Stimulated activated CD4-positive, alpha-beta T cell treated with anti-CD3 and anti-CD28 coated beads, Interleukin-4, amount 100 ng/mL, for 24 hours (primary cell): ENCODE data around the gene DECR2.
"Not testable (repeated sequence)": the region's sequence is repeated elsewhere in the genome, so short reads cannot be mapped to it uniquely, and the experiment has no call there.

Experiments
- DNase-seq: peaks from one replicate; pipeline ENCODE4 v3.0.0-alpha.2; 2020

Gene DECR2

DNA sequence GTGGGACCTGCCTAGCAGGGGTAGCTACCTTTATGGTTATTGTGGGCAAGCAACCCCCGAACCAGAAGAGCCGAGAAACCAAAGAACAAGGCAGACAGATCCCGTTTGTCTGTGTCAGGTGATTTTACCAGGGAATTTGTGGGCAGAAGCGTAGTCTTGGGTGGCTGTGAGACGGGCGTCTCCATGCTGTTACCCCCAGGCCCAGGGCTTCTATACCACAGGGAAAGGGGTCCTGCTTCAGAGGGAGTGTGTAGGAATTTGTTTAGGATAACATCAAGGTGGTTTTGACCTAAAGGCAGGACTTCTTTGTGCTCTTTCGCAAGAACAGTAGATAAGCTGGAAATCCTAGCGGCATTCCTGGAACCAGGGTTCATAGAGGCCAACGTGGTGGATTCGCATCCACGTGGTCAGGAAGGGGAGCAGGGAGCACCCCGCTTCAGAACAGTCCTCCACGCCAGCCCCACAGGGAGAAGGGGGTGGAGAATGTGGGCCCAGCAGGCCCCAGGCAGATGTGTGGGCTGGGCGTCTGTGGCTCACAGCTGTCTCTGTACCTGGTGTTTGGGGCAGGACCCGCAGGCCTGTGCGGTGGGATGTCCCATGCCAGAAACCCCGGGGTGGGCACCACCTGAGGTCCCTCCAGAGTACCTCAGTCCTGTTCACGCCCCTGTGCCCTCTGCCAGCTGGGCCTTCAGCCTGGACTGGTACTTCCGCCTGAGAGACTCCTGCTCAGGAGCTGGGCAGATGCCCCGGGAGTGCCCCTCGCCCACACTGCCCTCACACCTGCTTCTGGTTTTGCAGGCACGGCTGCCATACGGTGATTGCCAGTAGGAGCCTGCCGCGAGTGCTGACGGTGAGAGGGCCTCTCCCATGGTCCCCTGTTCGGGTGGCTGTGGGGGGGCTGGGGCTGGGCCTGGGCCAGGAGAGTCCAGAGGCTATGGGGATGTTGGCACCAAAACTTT lies 4.1 kb downstream of the DECR2 start:
- DNase-seq: no peak

DNA sequence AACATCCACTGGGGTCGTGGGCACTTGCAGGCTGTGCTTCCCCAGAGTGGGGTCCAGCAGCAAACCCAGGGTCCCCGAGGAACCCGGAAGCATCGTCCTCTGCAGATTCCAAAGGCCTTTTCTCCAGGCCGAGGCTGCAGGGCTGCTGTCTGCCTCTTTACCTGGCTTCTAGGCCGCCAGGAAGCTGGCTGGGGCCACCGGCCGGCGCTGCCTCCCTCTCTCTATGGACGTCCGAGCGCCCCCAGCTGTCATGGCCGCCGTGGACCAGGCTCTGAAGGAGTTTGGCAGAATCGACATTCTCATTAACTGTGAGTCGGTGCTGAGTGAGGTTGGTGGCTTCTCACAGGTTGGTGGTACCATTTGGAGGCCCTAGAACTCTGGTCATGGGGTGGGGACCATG lies 5.6 kb downstream of the DECR2 start:
- DNase-seq: no peak

- DNase-seq: no peak
Measured at GRCh38 chr16:410516-411178, 9.0 kb downstream of the DECR2 start.

GRCh38 chr16:411576-412265 lies 10.0 kb downstream of the DECR2 start:
- no peak for DNase-seq

GRCh38 chr16:414395-415169 lies 12.9 kb downstream of the DECR2 start:
- no peak for DNase-seq

DNA sequence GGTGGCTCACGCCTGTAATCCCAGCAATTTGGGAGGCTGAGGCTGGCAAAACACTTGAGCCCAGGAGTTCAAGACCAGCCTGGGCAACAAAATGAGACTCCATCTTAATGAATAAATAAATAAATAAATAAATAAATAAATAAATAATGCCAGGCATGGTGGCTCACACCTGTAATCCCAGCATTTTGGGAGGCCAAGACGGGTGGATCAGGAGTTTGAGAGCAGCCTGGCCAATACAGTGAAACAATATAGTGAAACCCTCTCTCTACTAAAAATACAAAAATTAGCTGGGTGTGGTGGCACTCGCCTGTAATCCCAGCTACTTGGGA lies 13.4 kb downstream of the DECR2 start:
- DNase-seq: not testable (repeated sequence)

- not testable (repeated sequence) for DNase-seq
Measured at GRCh38 chr16:422179-422578, 20.5 kb downstream of the DECR2 start.

DNA sequence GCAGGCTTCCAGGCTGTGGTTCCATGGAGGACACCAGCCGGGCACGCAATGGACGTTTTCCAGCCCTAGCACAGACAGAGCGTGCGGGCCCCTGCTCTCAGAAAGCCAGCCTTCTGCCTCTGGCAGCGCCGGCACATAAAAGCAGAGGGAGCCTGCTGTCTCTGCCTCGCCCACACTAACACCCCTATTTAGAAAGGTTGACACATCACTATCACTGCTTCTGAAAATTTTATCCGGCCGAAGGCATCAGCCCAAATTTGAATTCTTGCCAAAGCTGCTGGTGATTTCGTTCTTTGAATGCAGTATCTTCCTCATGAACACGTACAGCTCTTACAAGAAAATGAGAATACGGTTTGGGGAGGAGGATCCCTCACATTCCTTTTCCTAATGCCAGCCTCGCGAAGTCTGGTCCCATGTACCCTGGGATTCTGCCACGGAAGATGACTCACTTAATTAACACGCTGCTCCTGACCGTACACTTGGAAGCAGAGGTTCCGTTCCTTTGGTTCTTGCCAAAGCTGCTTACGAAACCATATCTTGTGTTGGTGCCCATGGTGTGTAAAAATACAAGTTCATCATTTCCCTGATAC lies 22.4 kb downstream of the DECR2 start:
- no peak for DNase-seq

- DNase-seq: no peak
Measured at GRCh38 chr16:424623-425081, 23.0 kb downstream of the DECR2 start.

- DNase-seq: peak; percentile 81
Measured at GRCh38 chr16:425082-425718, 23.5 kb downstream of the DECR2 start, which contains the start of gene RAB11FIP3. Gene RAB11FIP3, plus strand, starts transcription at chr16:425649. Its CDS starts 358 bp downstream, at chr16:426007.

- peak; percentile 30 for DNase-seq
Measured at GRCh38 chr16:425740-426114, 24.0 kb downstream of the DECR2 start.

DNA sequence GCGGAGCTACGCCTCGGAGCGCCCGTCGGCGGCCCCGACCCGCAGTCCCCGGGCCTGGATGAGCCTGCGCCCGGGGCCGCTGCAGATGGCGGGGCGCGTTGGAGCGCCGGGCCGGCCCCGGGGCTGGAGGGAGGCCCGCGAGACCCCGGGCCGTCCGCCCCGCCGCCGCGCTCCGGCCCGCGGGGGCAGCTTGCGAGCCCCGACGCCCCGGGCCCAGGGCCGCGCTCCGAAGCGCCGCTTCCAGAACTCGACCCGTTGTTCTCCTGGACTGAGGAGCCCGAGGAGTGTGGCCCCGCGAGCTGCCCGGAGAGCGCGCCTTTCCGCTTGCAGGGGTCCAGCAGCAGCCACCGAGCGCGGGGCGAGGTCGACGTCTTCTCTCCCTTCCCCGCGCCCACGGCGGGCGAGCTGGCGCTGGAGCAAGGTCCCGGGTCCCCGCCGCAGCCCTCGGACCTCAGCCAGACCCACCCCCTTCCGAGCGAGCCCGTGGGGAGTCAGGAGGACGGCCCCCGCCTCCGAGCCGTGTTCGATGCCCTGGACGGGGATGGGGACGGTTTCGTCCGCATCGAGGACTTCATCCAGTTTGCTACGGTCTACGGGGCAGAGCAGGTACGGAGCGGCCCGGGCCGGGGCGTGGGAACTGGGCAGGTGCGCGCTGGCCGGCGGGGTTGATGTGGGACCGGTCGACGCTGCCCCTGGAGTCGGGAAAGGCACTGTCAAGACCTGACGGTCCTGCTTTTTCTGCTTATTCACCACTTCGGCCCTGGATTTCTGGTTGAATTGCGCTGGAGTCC lies 24.6 kb downstream of the DECR2 start:
- DNase-seq: no peak

DNA sequence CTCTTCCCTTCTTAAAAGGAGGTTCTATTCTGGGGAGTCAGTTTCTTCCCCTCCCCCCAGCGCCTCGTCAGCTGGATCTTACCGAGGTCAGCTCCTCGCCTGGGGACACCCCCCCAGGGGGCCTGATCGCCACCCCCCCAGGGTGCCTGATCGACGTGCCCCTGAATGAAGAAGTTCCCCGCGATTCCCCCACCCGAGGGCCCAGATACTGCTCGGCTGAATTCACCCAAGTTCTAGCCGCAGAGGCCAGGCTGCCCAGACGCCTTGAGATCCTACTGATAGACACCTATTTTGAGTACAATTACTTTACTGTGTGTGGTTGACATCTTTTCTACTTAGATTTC lies 25.2 kb downstream of the DECR2 start:
- DNase-seq: no peak

DNA sequence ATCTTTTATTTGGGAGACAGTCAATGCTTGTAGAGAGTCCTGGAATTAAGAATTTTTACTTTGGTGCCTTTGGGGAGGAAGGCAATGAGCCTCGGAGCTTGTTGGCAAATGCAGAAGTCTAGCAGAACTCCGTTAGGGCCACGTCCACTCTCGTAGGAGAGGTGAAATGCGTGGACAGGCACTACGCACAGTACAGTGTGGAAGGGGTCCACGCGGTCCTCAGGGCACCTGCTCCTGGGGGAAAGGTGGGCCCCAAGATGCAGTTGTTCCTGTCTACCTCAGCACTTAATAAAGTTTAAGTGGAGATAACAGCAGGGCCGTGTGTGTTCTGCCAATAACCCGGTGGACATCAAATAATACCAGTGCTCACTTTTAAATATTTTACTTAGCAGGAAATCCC lies 25.6 kb downstream of the DECR2 start:
- DNase-seq: no peak

DNA sequence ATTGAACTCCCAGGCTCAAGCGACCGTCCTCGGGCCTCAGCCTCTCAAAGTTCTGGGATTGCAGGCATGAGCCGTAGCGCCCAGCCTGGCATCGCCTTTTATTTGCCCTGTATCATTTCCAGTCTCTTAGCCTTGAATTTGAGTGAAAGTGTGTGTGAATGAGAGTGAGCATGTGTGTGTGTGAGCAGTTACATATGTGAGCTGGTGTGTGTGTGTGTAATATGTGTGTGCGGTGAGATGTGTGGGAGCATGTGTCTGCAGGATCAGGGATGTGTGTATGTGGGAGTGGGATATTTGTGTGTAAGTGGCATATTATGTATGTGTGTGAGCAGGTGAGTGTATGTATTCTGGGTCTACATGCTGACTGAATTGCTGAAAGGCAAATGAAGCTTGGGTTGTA lies 29.2 kb downstream of the DECR2 start:
- no peak for DNase-seq

DNA sequence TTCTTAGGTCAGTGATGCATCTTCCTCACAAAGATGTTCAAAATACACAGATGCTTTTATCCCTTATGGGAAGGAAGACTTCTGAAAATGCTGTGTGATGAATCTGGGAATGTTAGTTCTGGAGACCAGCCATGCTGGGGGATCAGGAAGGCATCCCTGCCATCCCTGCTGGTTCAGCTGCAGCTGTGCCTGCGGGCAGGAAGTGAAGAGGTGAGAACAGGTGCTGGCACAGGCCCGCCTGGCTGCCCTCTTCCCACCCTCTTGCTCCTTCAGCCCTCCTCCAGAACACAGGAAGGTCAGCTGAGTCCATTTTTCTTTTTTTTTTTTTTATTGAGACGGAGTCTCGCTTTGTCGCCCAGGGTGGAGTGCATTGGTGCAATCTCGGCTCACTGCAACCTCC lies 38.9 kb downstream of the DECR2 start:
- DNase-seq: no peak

DNA sequence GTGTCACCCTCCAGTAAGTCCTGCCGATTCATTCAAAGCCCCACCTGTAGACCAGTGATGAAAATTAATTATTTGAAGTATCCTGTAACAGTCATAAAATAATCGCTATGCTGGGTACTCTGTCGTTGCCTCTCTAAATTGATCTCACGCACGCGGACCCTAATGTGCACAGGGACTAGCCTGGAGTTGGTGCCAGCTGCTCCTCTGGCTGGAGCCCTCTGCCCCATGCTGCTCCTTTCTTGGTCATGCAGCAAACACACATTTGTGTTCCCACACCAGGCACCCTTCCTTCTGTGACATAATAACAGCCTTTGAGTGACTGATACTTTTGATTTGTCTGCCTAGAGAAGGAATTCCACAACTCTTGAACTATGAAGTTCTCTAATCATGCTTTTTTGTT lies 39.8 kb downstream of the DECR2 start:
- no peak for DNase-seq

GRCh38 chr16:442976-443375 lies 41.3 kb downstream of the DECR2 start:
- DNase-seq: no peak

- DNase-seq: no peak
Measured at GRCh38 chr16:444027-444426, 42.3 kb downstream of the DECR2 start.

DNA sequence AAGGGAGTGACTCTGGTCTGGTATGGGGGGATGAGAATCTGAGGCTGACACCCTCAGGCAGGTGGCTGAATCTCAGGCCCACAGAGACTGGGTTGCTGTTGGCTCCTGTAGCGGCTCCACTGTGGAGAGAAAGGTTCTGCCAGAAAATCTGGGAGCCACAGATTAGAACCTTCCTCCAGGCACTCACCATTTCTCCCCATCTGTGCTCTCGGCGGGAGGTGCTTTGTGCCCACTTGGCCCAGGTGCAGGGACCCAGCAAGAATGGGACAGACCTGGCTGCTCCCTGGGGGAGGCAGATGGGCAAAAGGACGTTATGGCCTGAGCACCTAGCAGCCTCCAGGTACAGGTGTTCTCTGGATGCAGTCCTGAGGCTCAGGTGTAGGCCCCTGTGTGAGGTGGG lies 43.9 kb downstream of the DECR2 start:
- no peak for DNase-seq

DNA sequence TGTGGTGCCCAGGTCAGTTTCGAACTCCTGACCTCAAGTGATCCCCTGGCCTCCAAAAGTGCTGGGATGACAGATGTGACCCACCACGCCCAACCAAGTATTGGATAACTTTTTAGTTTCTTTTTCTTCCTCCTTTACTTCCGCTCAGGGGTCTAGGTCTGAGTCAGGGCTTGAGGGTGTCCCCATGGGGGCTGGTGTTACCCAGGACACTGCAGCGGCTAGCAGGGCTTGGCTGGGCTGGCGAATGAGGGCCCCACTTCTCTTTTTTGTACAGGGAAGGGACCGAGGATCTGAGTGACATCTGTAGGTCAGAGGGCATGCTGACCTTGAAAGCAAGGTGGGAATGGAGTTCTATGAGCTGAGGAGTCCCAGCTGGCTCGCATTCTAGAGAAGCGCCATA lies 48.7 kb downstream of the DECR2 start:
- no peak for DNase-seq
